Stimulated activated CD8-positive, alpha-beta memory T cell treated with anti-CD3 and anti-CD28 coated beads, Interleukin-15, amount 100 ng/mL, for 24 hours (primary cell): ENCODE data around the gene HAT1.

Experiments used
- DNase-seq: peaks from one replicate; pipeline ENCODE4 v3.0.0-alpha.2; 2020; ENCODE audit warnings: low read depth

HAT1 gene

GRCh38 chr2:171921970-171922229 is 361 bp upstream of the HAT1 start:
- DNase-seq = no peak

DNA sequence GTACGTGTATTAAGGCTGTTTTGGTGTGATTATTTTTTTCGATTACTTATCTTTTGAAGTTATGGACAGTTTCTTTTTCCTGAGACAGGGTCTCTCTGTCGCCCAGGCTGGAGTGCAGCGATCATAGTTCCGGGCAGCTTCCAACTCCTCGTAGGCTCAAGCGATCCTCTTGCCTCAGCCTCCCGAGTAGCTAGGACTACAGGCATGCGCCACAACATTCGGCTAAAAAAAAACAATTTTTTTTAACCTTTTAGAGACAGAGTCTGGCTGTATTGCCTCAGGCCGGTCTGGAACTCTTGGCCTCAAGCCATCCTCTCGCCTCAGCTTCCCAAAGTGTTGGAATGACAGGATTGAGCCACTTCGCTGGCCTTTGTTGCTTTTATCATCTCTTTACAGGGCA is 945 bp downstream of the HAT1 start:
- DNase-seq = no peak

- no peak for DNase-seq
These were observed 2.1 kb downstream of the HAT1 start for GRCh38 chr2:171924170-171924942.

DNA sequence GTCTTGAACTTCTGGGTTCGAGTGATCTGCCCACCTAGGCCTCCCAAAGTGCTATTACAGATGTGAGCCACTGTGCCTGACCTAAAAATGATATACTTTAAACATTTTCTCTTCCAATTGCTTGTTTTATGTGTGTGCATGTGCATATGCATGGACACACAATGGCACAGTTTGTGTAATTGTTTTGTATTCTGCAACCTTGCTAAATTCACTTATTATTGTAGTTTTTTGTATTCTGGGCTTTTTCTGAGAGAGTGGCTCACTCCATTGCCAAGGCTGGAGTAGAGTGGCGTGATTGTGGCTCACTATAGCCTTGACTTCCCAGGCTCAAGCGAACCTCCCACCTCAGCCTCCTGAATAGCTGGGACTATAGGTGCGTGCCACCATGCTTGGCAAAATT is 8.1 kb downstream of the HAT1 start:
- DNase-seq = no peak

GRCh38 chr2:171939058-171939742 is 16.9 kb downstream of the HAT1 start:
- DNase-seq = no peak

- no peak for DNase-seq
These were observed 17.4 kb downstream of the HAT1 start for GRCh38 chr2:171939743-171940071.

DNA sequence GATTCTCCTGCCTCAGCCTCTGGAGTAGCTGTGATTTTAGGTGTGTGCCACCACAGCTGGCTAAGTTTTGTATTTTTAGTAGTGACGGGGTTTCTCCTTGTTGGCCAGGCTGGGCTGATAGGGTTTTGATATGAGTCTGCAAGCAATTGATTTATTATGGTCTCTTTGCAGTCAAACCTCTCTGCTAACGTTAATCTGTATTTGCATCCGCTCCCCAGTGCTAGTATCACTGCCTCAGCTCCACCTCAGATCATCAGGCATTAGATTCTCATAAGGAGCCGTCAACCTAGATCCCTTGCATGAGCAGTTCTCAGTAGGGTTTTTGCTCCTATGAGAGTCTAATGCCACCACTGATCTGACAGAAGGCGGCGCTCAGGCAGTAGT is 19.0 kb downstream of the HAT1 start:
- no peak for DNase-seq

- DNase-seq = no peak
These were observed 21.6 kb downstream of the HAT1 start for GRCh38 chr2:171943869-171944268.

GRCh38 chr2:171952276-171952675 is 30.0 kb downstream of the HAT1 start:
- DNase-seq = no peak

- no peak for DNase-seq
These were observed 30.5 kb downstream of the HAT1 start for GRCh38 chr2:171952748-171953147.

DNA sequence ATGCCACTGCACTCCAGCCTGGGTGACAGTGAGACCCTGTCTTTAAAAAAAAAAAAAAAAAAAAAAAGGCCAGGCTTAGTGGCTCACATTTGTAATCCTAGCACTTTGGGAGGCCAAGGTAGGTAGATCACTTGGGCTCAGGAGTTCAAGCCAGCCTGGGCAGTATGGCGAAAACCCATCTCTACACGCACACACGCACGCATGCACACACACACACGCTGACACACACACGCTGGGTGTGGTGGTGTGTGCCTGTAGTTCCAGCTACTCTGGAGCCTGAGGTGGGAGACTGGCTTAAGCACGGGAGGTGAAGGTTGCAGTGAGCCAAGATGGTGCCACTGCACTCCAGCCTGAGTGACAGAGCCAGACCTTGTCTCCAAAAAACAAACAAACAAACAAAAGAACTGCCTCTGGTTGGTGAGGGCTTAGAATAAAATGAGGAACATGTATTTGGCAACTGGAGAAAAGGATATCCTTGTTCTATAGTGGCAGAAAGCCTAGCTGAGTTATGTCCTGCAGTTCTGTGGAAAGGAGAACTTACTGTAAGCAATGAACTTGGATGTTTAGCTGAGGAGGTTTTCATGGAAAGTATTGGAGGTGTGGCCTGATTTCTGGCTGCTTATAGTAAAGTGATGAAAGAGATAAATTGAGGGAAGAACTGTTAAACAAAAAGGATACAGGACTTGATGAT is 34.0 kb downstream of the HAT1 start:
- DNase-seq = no peak

DNA sequence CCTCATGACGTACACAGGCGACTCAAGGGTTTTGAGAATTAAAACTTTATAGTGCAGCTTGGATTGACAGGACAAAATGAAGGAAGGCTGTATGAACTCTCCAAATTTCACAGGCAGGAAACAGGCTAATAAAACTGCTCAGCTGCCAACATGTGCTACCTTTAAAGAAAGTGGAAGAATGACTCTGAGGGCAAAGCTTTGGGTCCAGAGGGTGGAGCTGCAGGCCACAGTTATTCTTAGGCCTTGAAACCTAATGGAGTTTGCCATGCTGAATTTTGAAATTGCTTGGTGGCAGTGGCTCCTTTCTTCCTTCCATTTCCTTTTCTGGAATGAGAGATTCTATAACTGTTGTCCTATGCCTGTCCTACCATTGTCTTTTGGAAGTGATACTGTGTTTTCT is 34.8 kb downstream of the HAT1 start:
- DNase-seq = no peak

- no peak for DNase-seq
These were observed 36.2 kb downstream of the HAT1 start for GRCh38 chr2:171958475-171958874.

- DNase-seq = no peak
These were observed 37.7 kb downstream of the HAT1 start for GRCh38 chr2:171959998-171960397.

- no peak for DNase-seq
These were observed 38.3 kb downstream of the HAT1 start for GRCh38 chr2:171960570-171960969.

DNA sequence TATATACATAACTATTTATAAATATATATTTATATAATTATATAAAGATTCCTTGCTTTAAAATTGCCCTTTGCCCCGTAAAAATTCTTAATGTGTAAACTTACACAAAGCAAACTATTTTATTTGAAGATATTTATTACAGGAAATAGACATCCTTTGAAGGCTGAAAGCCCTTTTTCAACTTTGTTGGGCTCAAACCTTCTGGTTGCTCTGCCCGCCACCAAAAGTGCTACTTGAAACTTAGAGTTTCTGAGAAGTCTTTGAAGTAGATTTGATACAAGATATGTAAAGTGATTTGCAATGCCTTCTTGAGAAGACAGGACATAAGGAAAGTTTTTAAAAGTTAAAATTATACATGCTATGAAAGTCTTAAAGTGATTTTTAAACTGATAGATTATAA is 40.9 kb downstream of the HAT1 start:
- no peak for DNase-seq

DNA sequence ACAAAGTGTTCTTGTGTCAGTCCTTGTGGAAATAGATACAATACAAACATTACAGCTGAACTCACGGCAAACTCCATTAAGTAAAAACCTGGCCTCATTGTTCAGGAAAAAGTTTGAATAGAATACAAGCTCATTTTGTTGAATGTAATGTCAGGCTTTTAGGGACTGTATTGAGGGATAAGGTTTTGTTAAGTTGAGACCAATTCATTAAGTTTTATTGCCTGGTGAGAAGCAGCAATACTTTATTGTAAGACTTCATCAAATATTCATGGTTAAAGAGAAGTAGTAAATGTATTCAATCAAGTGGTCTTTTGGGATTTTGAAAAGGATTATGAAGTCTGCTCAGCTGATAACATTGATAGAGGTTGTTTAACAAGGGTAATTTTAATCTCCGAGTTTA is 42.0 kb downstream of the HAT1 start:
- no peak for DNase-seq

DNA sequence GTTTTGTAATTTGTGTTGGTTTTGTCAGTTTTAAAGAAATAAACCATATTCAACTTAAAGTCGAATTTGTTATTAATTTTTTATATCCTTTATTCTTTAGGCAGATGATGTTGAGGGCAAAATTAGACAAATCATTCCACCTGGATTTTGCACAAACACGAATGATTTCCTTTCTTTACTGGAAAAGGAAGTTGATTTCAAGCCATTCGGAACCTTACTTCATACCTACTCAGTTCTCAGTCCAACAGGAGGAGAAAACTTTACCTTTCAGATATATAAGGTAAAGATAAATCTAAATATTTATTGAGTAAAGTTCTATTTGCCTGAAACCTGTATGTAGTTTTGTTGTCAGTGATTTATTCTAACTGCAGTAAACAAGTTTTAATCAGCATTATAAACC is 43.0 kb downstream of the HAT1 start:
- DNase-seq = no peak

GRCh38 chr2:171965661-171966060 is 43.4 kb downstream of the HAT1 start:
- no peak for DNase-seq

- DNase-seq = no peak
These were observed 44.0 kb downstream of the HAT1 start for GRCh38 chr2:171966235-171966634.

GRCh38 chr2:171966688-171967087 is 44.4 kb downstream of the HAT1 start:
- no peak for DNase-seq

GRCh38 chr2:171968509-171968908 is 46.2 kb downstream of the HAT1 start:
- DNase-seq = no peak

GRCh38 chr2:171972329-171972982 is 50.2 kb downstream of the HAT1 start:
- no peak for DNase-seq
